SK-N-SH (cell line): ENCODE measurements around the gene CHRM5.

Source experiments
- RAD21 ChIP-seq: IDR thresholded peaks from 2 replicates; pipeline ENCODE4 v1.6.1; 2012; ENCODE audit warnings: mild to moderate bottlenecking, low read length
- TF ChIP-seq, protein P1 (sequence below): fragments of 200-600 bp; sonication (generic); IDR thresholded peaks from 2 replicates; pipeline ENCODE4 v1.6.1; 2017; ENCODE audit warnings: antibody characterized with exemption, mild to moderate bottlenecking, moderate library complexity
- TF ChIP-seq, protein P2 (sequence below): IDR thresholded peaks from 2 replicates; pipeline ENCODE4 v1.4.0; 2012; ENCODE audit warnings: low read depth

DNA sequence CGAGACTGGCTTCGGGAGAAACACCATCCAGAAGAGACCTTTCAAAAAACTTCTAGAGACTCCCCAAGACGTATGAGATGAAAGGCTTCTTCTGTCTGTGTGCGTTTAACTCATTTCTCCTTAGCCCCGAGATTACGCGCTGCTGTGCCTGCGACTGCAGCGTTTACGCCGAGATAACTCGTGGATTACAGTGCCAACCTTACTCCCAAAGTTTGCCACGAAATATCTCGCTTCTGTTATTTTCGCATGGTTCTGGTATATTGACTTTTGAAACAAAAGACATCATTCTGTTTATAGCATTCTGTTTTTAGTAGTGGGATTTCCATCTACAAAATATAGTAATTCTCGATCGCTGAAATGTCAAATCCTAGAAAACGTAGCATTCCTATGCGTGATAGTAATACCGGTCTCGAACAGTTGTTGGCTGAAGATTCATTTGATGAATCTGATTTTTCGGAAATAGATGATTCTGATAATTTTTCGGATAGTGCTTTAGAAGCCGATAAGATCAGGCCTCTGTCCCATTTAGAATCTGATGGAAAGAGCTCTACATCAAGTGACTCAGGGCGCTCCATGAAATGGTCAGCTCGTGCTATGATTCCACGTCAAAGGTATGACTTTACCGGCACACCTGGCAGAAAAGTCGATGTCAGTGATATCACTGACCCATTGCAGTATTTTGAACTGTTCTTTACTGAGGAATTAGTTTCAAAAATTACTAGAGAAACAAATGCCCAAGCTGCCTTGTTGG, 134.1 kb downstream of the CHRM5 start:
- no peak for TF ChIP-seq RAD21
- TF ChIP-seq, protein P1, sequence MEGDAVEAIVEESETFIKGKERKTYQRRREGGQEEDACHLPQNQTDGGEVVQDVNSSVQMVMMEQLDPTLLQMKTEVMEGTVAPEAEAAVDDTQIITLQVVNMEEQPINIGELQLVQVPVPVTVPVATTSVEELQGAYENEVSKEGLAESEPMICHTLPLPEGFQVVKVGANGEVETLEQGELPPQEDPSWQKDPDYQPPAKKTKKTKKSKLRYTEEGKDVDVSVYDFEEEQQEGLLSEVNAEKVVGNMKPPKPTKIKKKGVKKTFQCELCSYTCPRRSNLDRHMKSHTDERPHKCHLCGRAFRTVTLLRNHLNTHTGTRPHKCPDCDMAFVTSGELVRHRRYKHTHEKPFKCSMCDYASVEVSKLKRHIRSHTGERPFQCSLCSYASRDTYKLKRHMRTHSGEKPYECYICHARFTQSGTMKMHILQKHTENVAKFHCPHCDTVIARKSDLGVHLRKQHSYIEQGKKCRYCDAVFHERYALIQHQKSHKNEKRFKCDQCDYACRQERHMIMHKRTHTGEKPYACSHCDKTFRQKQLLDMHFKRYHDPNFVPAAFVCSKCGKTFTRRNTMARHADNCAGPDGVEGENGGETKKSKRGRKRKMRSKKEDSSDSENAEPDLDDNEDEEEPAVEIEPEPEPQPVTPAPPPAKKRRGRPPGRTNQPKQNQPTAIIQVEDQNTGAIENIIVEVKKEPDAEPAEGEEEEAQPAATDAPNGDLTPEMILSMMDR: no peak
- TF ChIP-seq, protein P2, sequence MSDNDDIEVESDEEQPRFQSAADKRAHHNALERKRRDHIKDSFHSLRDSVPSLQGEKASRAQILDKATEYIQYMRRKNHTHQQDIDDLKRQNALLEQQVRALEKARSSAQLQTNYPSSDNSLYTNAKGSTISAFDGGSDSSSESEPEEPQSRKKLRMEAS: no peak
